ENCODE measurements around the gene OLFM1.

Gene OLFM1

DNA sequence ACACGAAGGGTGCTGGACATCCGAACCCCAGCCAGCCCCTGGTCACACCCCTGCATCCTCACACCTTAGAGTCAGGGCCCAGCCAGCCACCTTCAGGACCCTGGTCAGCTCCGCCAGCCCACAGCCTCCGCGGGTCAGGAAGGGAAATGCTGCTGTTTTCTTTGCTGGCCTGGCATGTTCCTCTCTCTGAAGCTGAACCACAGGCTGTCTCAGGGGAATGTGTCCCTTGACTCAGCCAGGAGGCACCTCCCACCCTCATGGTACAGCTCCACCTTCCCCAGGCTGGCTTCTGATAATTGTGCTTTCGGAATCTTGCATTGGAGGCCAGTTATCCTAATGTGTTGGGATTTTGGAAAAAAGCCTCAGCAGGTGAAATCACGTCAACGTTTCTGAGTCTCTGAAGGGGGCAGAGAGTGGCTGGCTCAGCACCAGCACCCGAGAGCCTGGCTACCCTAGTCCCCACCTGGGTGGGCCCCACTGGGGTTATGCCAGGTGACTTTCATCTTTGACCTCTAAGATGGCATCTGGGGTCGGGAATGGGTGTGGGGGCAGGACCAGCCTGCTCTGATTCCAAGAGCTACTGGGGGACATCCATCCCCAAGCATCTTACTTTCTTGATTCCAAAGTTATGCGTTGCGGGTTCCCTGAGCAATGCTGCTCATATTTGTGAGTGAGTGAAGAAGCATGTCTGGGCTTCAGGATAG lies 9.8 kb upstream of the OLFM1 start:
- DNase-seq, result peak; percentile 66

DNA sequence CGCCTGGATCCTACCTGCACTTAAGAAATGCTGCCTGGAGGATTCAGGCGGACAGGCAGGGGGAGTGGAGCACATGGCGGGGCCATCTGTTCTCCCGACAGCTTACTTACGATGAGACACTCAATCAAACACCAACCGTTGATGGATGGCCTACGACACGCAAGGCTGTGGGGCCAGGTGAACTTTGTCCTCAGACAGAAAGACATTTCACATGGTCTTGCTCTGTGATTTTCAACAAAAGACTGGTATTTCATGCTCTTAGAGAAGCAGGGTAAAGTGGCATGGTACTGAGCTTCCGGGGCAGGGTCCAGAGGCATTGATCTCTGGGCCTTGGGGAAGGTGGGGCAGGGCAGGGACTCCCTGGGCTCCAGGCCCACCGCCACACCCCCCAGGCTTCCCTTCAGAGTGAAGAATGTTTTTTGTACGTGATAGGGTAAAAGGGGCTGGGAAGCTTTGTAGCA lies 9.1 kb upstream of the OLFM1 start:
- DNase-seq, result no peak

DNA sequence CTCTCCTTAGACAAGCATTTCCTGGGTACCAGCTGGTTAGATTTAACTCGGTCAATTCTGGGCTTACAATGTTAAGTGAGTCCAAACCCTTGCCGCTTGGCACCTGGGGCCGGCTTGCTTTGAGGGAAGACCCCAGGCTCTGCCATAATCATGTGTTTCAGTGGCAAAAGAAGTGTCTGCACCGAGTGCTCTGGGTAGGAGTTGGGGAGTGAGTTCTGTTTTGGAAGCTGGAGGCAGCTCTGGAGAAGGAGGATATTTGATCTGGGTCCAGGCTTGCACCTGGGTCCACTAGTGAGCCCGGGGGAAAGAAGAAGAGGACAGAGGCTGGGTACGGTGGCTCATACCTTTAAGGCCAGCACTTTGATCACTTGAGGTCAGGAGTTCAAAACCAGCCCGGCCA lies 8.4 kb upstream of the OLFM1 start:
- DNase-seq, result peak; percentile 4

DNA sequence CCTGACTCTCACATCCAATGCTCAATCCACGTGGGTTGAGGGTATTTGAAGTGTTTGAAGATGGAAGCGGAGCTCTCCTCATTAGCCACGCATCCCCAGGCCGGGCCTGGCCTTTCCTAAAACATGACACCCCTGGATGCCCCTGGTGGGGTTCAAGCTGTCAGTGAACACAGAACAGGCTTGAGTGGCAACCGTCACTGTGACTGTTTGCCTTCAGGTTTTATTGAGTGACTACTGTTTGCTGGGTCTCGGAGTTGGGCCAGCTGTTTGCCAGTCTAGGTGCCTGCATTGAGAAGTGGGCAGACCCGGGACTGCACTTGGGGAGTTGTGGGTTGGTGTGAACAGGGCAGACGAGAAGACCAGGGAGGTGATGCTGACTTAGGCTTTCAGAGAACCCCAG lies 7.8 kb upstream of the OLFM1 start:
- peak; percentile 5 for DNase-seq

DNA sequence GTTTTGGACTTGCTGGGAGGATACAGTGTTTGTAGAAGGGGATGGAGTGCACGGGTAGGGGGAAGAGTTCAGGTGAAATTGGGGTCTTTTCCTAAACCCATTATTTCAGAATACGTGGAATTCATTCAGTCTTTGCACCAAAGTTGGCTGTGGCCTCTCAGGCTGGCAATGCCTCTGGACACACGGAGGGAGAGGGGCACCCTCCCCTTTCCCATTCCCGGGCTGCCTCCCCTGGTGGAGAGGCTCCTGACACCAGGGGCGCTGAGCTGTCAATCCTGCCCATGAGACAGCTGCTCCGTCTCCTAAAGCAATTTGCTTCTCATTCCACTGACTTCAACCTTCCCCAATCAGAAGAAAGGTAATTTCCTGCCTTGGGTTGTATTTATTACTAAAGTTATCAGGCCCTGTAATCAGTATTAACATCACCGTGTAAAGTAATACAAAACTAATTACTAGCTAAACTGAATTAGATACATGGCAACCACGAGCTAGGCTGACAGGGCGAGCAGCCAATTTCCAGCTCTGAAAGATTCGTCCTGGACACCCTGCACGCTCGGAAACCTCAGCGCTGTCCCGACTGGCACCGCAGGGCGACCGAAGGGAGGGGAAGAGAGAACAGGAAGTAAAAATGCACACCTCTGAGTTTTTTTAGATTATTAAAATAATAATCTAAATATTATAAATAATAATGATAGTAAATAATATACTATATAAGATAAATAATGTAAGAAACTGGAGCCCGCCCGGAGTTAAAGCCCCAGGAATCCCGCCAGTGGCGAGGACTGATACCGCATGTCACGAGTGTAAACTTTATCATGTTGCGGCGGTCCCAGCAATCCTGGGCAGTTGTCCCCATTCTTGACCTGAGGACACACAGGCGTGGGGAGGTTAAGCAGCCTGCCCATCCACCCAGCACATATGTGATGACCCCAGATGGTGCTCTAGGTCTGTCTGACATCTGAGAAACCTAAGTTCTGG lies 6.9 kb upstream of the OLFM1 start:
- DNase-seq, result no peak

DNA sequence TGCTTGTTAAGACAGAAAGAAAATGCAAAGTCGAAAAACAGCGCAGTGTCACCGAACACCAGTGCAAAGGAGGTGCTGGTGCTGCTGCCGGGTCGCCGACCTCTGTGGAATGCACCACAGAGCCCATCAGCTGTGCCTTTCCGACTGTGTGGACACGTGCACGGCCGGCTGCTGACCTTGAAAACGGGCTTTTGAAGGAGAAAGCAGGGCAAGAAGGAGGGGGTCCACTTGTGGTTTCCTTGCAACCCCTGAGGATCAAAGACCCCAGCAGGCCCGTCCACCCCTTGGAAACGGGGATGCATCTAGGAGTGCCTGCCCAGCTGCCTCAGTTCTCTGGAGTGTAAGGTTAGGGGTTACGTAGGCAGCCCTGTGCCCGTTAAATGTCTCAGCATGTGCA lies 6.2 kb upstream of the OLFM1 start:
- no peak for DNase-seq

DNA sequence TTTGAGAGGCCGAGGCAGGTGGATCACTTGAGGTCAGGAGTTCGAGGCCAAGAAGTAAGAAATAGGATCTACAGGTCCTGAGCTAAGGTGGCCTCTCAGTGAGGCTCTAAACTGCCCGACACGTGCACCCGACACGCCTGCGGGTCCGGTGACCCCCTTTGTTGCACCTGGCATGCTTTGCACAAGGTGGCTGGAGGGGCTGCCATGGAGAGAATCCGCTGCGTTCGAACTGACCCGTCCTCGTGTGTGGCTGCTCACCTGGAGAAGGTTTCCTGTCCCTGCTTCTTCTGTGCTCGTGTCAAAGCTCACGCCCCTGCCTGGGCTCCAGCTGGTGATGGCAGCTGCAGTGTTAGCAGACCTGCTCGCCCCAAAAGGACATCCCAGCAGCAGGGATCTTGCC lies 5.7 kb upstream of the OLFM1 start:
- no peak for DNase-seq

DNA sequence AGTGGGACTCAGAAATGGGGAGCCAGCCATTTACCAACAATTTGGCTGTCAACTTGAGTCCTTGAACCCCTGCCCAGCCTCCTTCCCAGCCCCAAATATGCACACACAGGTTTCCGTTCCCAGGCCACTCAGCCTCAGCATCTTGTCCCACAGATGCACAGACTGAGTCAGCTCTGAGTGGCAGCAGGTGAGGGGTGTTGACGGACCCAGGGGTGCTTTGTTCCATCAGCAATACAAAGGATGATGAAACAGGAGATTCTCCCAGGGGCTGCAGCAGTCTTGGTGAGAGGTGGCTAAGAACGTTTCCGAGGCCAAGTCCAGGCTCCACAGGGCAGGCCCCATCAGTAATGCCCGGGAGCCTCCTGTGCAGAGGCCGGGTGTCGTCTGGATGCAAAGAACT lies 4.9 kb upstream of the OLFM1 start:
- DNase-seq, result no peak

DNA sequence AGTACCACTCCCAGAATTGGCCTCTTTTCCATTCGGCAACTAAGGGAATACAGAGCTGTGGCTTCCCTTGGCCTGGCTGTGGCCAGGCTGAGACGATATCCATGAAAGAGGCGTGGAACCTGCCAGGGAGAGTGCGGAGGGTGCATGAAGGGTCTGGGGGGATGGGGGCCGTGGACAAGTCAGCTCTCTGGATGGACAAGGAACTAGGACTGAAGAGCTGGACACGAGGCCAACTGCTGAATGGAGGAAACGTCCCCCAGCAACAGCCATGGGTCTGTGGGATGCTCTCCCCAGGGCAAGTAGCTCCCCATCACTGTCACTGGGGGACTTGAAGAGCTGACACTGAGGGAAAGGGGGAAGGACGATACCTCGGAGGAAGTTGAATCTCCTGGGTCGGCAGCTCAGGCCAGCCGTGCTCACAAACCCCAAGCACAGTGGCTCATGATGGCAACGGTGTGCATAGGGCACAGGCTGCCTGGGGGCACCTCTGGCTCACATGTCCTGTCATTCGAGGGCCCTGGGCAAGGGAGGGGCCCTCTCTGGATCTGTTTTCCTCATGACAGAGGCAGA lies 4.1 kb upstream of the OLFM1 start:
- DNase-seq, result no peak

DNA sequence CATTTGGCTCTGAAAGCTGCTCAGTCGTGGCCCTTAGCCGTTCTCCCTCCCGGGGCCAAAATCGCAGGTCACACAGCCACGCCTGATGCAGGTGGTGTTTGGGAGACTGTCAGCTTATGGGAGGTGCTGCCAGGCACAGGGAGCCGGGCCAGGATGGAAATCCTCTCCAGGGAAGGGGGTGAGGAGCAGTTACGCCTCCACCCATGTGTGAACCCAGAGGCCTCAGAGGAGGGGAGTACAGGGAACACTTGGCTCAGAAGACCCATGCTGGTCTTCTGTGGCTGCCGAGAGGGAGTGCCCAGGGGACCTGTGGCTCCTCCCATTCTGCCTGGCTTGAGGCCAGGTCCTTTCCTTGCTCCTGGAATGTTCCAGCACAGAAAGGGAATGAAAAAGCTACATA lies 3.6 kb upstream of the OLFM1 start:
- DNase-seq, result no peak

DNA sequence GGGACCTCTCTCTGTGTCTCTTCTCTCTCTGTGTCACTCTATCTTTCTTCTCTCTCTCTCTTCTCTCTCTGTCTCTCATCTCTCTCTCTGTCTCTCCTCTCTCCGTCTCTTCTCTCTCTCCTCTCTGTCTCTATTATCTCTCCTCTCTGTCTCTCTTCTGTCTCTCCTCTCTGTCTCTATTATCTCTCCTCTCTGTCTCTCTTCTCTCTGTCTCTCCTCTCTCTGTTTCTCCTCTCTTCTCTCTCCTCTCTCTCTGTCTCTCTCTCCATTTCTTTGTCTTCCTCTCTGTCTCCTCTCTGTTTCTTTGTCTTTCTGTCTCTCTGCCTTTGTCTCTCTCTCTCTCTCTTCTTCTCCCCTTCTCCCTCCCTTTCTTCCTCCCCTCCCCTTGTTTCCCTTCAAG lies 3.2 kb upstream of the OLFM1 start:
- no peak for DNase-seq

DNA sequence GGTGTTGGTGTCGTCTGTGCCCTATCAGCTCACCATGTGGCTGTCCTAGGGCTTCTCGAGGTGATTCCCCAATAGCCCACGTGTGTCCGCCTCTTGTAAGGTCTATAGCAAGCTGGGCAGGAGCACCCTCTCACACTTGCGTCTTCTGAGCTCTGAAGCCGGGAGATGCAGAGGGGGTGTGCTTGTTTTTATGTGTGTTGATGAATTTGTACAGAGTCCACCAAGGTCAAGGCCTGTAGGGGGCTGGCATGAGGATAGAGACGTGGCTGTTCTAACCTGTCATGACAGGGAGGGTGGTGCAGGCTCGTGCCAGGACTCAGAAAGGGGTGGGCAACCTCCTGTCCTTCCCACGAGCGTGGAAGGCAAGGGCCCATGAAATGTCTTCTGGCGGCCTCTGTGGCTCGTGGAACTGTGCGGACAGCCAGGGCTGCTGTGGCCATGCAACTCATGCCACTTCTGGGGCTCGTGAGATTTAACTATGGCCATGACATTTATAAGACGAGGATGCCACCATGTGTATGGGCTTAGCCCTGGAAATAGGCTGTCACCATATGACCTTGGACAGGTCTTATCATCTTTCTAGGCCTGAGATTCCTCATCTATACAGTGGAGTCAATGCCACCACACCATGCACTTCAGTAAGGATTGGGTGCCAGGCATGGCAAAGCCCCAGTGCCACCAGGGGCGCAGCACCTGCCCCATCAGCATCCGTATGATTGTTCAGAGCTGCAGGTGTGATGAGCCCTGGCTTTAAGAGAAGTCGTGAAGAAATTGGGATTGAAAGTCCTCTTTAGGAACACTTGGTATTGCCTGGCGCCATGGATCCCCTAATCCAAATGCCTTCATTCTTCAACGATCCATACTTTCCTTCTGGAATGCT lies 2.3 kb upstream of the OLFM1 start:
- DNase-seq, result no peak

DNA sequence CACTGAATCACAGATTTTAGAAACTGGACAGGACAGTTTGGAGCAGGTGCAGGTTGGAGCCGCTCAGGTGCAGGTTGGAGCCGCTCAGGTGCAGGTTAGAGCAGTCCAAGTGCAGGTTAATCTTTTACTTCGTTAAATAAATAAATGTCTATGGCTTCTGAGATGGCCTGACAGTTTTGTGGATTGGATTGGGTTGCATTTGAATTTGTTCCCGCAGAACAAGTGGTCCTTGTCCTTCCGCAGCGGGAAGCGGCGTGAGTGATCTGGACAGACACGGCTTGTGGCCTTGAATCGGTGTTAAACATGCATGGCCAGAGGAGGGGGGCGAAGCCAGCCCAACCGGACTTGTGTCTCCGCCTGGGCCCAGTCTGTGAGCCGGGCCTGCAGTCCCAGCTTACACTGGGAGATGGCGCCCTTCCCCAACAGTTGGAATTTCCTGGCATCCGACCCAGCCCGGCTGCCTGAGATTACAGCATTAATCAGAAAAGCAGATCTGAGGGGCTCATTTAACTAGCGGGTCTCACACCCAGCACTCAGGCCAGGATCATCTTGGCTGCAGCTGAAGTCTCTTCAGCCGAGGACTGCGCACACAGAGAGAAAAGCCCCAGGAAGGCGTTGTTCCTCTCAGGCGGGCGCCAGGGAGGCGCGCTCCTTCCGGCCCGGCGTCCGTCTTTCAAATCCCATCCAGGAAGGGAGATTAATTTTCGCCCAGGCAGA lies 1.5 kb upstream of the OLFM1 start:
- peak; percentile 85 for DNase-seq

DNA sequence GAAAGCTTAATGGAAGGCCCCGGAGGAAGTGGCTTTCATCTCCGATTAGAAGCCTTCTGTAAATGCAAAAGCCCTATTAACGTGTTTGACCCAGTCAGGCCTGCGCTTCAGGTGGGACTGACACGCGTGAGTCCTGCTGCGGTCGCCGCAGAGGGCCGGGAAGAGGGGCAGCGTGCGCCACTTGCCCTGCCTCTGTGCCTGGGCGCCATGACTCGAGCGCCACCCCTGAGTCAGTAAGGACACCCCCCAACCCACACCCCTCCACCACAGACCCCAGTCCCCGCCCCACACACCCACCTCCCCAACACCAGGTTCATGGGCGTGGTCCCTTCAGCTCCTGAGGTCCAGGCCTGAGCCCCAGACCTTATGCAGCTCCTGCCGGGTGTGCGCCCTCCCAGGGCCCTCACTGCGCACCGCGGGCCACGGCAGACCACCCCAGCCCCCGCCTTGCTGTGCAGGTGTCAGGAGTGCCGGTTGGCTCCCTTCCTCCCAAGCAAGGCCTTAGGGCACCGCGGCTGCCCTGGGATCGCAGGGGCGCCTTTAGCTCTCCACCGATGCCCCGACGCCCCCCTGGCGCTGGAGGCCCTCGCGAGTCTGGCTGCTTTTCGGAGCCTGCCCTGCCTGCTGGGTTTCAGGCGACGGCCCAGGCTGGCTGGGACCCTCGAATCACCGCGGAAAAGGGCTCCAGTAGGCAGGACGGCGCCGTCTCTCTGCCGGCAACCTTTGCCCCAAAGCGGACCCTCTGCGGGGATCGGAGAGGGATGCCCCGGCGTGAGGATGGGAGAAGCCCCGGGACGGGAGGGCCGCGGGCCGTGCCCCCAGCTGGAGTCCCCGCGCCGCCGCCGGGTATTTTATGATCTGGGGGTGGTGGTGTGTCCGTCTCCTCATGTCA lies 625 bp upstream of the OLFM1 start:
- DNase-seq, result no peak

DNA sequence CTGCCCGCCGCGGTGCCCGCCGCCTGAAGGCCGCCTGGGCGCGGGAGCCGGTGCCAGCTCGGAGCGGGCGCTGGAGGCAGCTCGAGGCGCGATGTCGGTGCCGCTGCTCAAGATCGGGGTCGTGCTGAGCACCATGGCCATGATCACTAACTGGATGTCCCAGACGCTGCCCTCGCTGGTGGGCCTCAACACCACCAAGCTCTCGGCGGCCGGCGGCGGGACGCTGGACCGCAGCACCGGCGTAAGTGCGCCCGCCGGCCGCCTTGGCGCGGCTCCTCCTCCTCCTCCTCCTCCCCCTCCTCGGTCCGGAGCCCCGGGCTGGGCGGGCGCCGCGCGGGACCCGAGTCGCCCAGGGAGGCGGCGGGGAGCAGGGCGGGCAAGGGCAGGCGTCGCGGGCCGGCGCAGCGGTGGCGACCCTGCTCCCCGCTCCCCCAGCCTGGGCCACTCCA lies 455 bp downstream of the OLFM1 start:
- no peak for DNase-seq

DNA sequence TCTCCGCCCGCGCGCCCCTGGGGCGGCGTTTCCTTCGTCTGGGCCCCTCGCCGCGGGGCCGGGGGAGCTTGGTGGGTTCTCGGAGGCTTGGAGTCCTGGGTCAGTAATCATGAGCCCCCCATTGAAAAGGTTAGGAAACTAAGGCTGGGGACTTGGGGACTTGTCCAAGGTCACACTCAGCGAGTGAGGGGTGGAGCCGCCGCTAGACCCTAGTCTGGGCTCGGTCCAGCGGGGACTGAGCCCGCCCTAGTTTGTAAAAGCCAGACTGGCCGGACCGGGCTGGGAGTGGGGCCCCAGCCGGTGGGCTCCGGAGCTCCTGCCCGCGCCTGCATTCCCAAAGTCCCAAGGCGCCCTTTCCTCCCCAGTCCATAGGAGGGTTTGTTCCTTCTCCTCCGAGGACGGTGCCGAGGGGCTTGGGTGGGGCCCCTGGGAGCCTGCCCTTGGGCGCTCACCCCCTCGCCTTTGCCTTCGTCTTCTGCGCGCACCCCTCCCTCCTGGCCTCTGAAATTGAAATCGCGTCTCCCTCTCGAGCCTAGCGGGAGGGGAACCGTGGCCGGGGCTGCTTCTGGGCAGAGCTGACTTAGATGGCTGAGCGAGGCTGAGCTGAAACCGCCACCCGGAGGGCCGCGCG lies 995 bp downstream of the OLFM1 start:
- DNase-seq, result no peak

DNA sequence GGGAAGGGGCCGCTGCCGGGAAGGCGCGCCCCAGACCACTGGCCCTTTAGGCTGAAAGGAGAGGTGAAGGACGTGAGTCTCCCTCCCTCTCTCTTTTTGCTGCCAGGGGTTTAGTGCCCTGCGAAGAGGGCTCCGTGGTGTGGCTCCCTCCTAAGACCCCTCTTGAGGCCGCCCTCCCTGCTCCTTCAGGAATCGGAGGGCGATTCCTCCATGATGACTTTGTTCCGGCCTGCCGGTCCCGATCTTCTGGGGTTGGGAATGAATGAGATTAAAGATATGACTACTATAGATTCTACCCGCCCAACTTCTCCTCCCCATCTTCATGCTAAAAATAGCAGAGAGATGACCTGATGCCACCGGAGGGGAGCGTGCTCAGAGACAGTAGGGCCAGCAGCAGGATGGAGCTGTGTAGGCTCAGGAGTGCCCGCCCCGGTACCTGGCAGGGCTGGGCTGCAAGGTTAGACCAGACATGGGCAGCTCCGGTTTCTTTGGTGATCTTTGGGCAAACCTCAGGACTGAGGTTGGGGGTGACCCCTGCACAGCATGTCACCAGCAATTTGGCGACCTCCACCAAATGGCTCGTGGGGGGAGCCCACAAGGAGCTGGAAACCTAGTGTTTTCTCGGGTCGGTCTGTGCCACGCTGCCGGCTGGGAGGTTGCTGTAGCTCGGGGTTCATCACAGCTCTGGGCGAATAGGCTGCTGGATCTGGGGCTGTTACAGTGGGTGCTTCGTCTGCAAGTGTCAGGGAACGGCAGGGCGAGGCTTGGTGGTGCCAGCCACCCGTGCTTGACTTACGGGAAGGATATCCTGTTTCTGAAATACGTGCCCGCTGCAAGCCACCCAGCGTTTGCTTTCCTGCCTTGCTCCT lies 1.7 kb downstream of the OLFM1 start:
- no peak for DNase-seq

DNA sequence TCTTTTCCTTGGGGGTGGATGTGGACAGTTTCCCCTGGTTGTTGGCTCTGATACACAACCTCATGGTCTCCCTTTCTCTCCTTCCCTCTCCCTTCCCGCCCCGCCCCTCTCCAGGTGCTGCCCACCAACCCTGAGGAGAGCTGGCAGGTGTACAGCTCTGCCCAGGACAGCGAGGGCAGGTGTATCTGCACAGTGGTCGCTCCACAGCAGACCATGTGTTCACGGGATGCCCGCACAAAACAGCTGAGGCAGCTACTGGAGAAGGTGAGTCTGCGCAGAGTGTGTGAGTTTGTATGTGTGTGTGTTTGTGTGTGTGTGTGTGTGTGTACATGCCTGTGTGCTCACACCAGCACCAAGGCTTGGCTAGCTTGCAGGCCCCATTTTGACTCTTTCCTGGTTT lies 2.6 kb downstream of the OLFM1 start:
- DNase-seq, result no peak

DNA sequence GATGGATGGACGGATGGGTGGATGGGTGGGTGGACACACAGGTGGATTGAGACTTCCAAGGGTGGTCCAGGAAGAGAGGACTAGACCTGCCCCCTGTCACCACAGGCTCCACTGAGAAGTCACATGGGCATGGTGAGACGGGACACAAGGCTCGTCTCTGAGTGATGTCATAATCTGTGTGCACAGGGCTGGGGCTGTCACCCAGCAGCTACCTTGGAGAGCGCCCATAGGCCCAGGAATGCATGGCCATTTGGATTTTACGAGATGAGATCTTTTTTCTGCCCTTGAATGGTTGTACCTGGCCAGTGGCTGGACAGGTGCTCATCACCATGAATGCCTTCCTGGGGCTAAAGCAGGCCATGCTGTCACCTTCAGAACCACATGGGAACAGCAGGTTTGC lies 3.1 kb downstream of the OLFM1 start:
- DNase-seq, result no peak
